ENCODE data around the gene MRTO4. TPM values are rescaled to one million over a fixed set of nuclear protein-coding genes. Genes with fewer than 3 reads are reported as not detected.
"Not testable (repeated sequence)": the region's sequence is repeated elsewhere in the genome, so short reads cannot be mapped to it uniquely, and the experiment has no call there.

The MRTO4 gene
- total RNA-seq, 1 experiment from 2014 or later: 117 TPM

- peaks cover 22% of the 10 kb centered on the region for H3K4me1 ChIP-seq (ENCODE audit: insufficient read depth, low read length)
- no peaks in the 10 kb centered on the region for H3F3A ChIP-seq (ENCODE audit: low read length, unreplicated experiment)
- ChIA-PET POLR2A (ENCODE audit: unreplicated experiment) (no interaction called here), CTCF (no interaction called here)
- ATAC-seq (no peak), DNase-seq (no peak)
- TF ChIP-seq EZH2phosphoT487 (IDR thresholded peaks at IDR 0.05; ENCODE audit: borderline replicate concordance, low read length) (no peak), EZH2 (IDR thresholded peaks at IDR 0.05; ENCODE audit: low read length, unreplicated experiment) (no peak), CTCF (conservative IDR thresholded peaks at IDR 0.05; ENCODE audit: low read depth, low read length) (no peak)
- peak overlapping the region; percentile 73 for H2AFZ ChIP-seq (ENCODE audit: low read length)
- H3K27me3 ChIP-seq (ENCODE audit: low read length): no peaks in the 10 kb centered on the region
- no peaks in the 10 kb centered on the region for H3K9me2 ChIP-seq (replicated peaks; ENCODE audit: low read length)
- peak overlapping the region; percentile 97 for H3K9ac ChIP-seq (ENCODE audit: low read length)
- TSS peak; percentile 81 for BruUV-seq (replicated peaks)
- H3K27ac ChIP-seq (ENCODE audit: low read length): peak overlapping the region; percentile 85
- H3K36me3 ChIP-seq (ENCODE audit: low read depth, low read length): peaks cover 21% of the 10 kb centered on the region
- H3K4me2 ChIP-seq (ENCODE audit: low read length): peak overlapping the region; percentile 84
- H3K79me2 ChIP-seq (ENCODE audit: low read length): peaks cover 99% of the 10 kb centered on the region
- intact Hi-C loops (cut with micrococcal nuclease): no loop called here
- no peaks in the 10 kb centered on the region for H3K9me3 ChIP-seq (ENCODE audit: low read length)
- H4K20me1 ChIP-seq (ENCODE audit: low read length): peaks cover 29% of the 10 kb centered on the region
- H3K4me3 ChIP-seq (ENCODE audit: low read length): peak overlapping the region; percentile 96
These were observed 838 bp upstream of the MRTO4 start for GRCh38 chr1:19250629-19251304.

- DNase-seq (no peak), ATAC-seq (no peak)
- H3F3A ChIP-seq (ENCODE audit: low read length, unreplicated experiment): no peaks in the 10 kb centered on the region
- no peak overlapping the region for H3K4me3 ChIP-seq (ENCODE audit: low read length)
- no peak overlapping the region for H3K9ac ChIP-seq (ENCODE audit: low read length)
- no peaks in the 10 kb centered on the region for H3K9me3 ChIP-seq (ENCODE audit: low read length)
- H3K36me3 ChIP-seq (ENCODE audit: low read depth, low read length): peaks cover 55% of the 10 kb centered on the region
- no peak overlapping the region for H2AFZ ChIP-seq (ENCODE audit: low read length)
- intact Hi-C loops (cut with micrococcal nuclease): no loop called here
- ChIA-PET CTCF (no interaction called here), POLR2A (ENCODE audit: unreplicated experiment) (no interaction called here)
- BruUV-seq (replicated peaks): no TSS peak
- no peak overlapping the region for H3K4me2 ChIP-seq (ENCODE audit: low read length)
- peaks cover 26% of the 10 kb centered on the region for H4K20me1 ChIP-seq (ENCODE audit: low read length)
- H3K27me3 ChIP-seq (ENCODE audit: low read length): no peaks in the 10 kb centered on the region
- H3K9me2 ChIP-seq (replicated peaks; ENCODE audit: low read length): no peaks in the 10 kb centered on the region
- no peak for TF ChIP-seq EZH2phosphoT487 (IDR thresholded peaks at IDR 0.05; ENCODE audit: borderline replicate concordance, low read length)
- TF ChIP-seq EZH2 (IDR thresholded peaks at IDR 0.05; ENCODE audit: low read length, unreplicated experiment): no peak
- TF ChIP-seq CTCF (conservative IDR thresholded peaks at IDR 0.05; ENCODE audit: low read depth, low read length): no peak
- H3K27ac ChIP-seq (ENCODE audit: low read length): no peak overlapping the region
- peaks cover 65% of the 10 kb centered on the region for H3K79me2 ChIP-seq (ENCODE audit: low read length)
- peaks cover 22% of the 10 kb centered on the region for H3K4me1 ChIP-seq (ENCODE audit: insufficient read depth, low read length)
These were observed 2.8 kb downstream of the MRTO4 start for GRCh38 chr1:19254416-19254815.

- Histone ChIP-seq H3K27me3 (ENCODE audit: low read length) (no peaks in the 10 kb centered on the region), H3K9ac (ENCODE audit: low read length) (no peak overlapping the region), H3F3A (ENCODE audit: low read length, unreplicated experiment) (no peaks in the 10 kb centered on the region), H3K9me3 (ENCODE audit: low read length) (no peaks in the 10 kb centered on the region), H3K4me3 (ENCODE audit: low read length) (no peak overlapping the region), H3K27ac (ENCODE audit: low read length) (no peak overlapping the region), H3K36me3 (ENCODE audit: low read depth, low read length) (peaks cover 58% of the 10 kb centered on the region), H4K20me1 (ENCODE audit: low read length) (peaks cover 25% of the 10 kb centered on the region), H3K9me2 (replicated peaks; ENCODE audit: low read length) (no peaks in the 10 kb centered on the region), H3K4me2 (ENCODE audit: low read length) (no peak overlapping the region), H3K4me1 (ENCODE audit: insufficient read depth, low read length) (peaks cover 18% of the 10 kb centered on the region), H3K79me2 (ENCODE audit: low read length) (peaks cover 57% of the 10 kb centered on the region), H2AFZ (ENCODE audit: low read length) (no peak overlapping the region)
- BruUV-seq (replicated peaks): no TSS peak
- intact Hi-C loops (cut with micrococcal nuclease): no loop called here
- CTCF ChIA-PET: no interaction called here
- DNase-seq (no peak), ATAC-seq (no peak)
- TF ChIP-seq EZH2 (IDR thresholded peaks at IDR 0.05; ENCODE audit: low read length, unreplicated experiment) (no peak), EZH2phosphoT487 (IDR thresholded peaks at IDR 0.05; ENCODE audit: borderline replicate concordance, low read length) (no peak), CTCF (conservative IDR thresholded peaks at IDR 0.05; ENCODE audit: low read depth, low read length) (no peak)
- POLR2A ChIA-PET (ENCODE audit: unreplicated experiment): no interaction called here
These were observed 3.7 kb downstream of the MRTO4 start for GRCh38 chr1:19255288-19255687.

GRCh38 chr1:19256301-19256700 is 4.7 kb downstream of the MRTO4 start:
- peaks cover 58% of the 10 kb centered on the region for H3K36me3 ChIP-seq (ENCODE audit: low read depth, low read length)
- intact Hi-C loops (cut with micrococcal nuclease); H3K9ac ChIP-seq (ENCODE audit: low read length); H3K4me3 ChIP-seq (ENCODE audit: low read length); CTCF ChIA-PET; H3K4me2 ChIP-seq (ENCODE audit: low read length); ATAC-seq; H3K9me2 ChIP-seq (replicated peaks; ENCODE audit: low read length); H3K27ac ChIP-seq (ENCODE audit: low read length); BruUV-seq (replicated peaks); H3K9me3 ChIP-seq (ENCODE audit: low read length); H3K27me3 ChIP-seq (ENCODE audit: low read length); H3F3A ChIP-seq (ENCODE audit: low read length, unreplicated experiment); DNase-seq; H2AFZ ChIP-seq (ENCODE audit: low read length): not testable (repeated sequence)
- H3K79me2 ChIP-seq (ENCODE audit: low read length): peaks cover 46% of the 10 kb centered on the region
- POLR2A ChIA-PET (ENCODE audit: unreplicated experiment): interaction anchor here (0.6 kb wide), 1 partner anchor 53 kb away, joined by 3 read pairs; no protein-coding TSS in a partner anchor
- peaks cover 15% of the 10 kb centered on the region for H3K4me1 ChIP-seq (ENCODE audit: insufficient read depth, low read length)
- peaks cover 22% of the 10 kb centered on the region for H4K20me1 ChIP-seq (ENCODE audit: low read length)

Data from PC-3 (cell line).